PC-3 (cell line): ENCODE data around the gene PEX13. TPM values are rescaled to one million over a fixed set of nuclear protein-coding genes. Genes with fewer than 3 reads are reported as not detected.

ENCODE experiments used
- ATAC-seq: fragments of 200-7000 bp; cut with Tn5 transposase; 2 replicates; pipeline ENCODE4 v1.9.1; 2020; ENCODE audit warnings: mild to moderate bottlenecking, moderate library complexity
- BruUV-seq: library from RNA; stranded (reverse); fragments of 400-500 nt; replicated peaks from 2 replicates; lab custom pipeline; 2021; lab: Mats Ljungman, UMichigan
- CTCF ChIA-PET: fragments of 300-600 bp; sonication (Branson Sonifier 250); formaldehyde crosslinking; loops from one replicate; lab custom pipeline; 2022; ENCODE audit warnings: antibody characterized with exemption; lab: Charles Lee
- POLR2A ChIA-PET: fragments of 300-600 bp; sonication (Branson Sonifier 250); formaldehyde crosslinking; loops from one replicate; lab custom pipeline; 2022; ENCODE audit warnings: antibody characterized with exemption; ENCODE audit not compliant: unreplicated experiment; lab: Charles Lee
- DNase-seq: peaks from one replicate; pipeline ENCODE4 v3.0.0-alpha.2; 2015
- H2AFZ ChIP-seq: fragments of 300-600 bp; sonication (generic); 2 replicates; pipeline ENCODE4 v1.6.0; 2016; ENCODE audit warnings: antibody characterized with exemption, low read length
- H3F3A ChIP-seq: fragments of 300-600 bp; sonication (generic); one replicate; pipeline ENCODE4 v1.6.0; 2017; ENCODE audit warnings: antibody characterized with exemption, low read length, control low read depth, mild to moderate bottlenecking; ENCODE audit not compliant: unreplicated experiment
- H3K27ac ChIP-seq: fragments of 300-600 bp; sonication (generic); 2 replicates; pipeline ENCODE4 v1.5.1; 2016; ENCODE audit warnings: mild to moderate bottlenecking, low read length
- H3K27me3 ChIP-seq: fragments of 300-600 bp; sonication (generic); 2 replicates; pipeline ENCODE4 v1.6.1; 2016; ENCODE audit warnings: low read length, mixed read lengths
- H3K36me3 ChIP-seq: fragments of 300-600 bp; sonication (generic); 2 replicates; pipeline ENCODE4 v1.6.1; 2016; ENCODE audit warnings: low read depth, mixed run types, low read length, mixed read lengths
- H3K4me1 ChIP-seq: fragments of 300-600 bp; sonication (generic); 2 replicates; pipeline ENCODE4 v1.5.1; 2016; ENCODE audit warnings: low read length; ENCODE audit not compliant: insufficient read depth
- H3K4me2 ChIP-seq: fragments of 300-600 bp; sonication (generic); 2 replicates; pipeline ENCODE4 v1.6.0; 2016; ENCODE audit warnings: low read length
- H3K4me3 ChIP-seq: fragments of 300-600 bp; sonication (generic); 2 replicates; pipeline ENCODE4 v1.5.1; 2016; ENCODE audit warnings: mild to moderate bottlenecking, low read length, mixed read lengths
- H3K79me2 ChIP-seq: fragments of 300-600 bp; sonication (generic); 2 replicates; pipeline ENCODE4 v1.6.1; 2017; ENCODE audit warnings: low read length, mixed read lengths
- H3K9ac ChIP-seq: fragments of 300-600 bp; sonication (generic); 2 replicates; pipeline ENCODE4 v1.6.0; 2016; ENCODE audit warnings: mild to moderate bottlenecking, low read length
- H3K9me2 ChIP-seq: fragments of 300-600 bp; sonication (generic); replicated peaks from 2 replicates; pipeline ENCODE4 v1.6.1; 2016; ENCODE audit warnings: mixed run types, low read length, mixed read lengths
- H3K9me3 ChIP-seq: fragments of 300-600 bp; sonication (generic); 2 replicates; pipeline ENCODE4 v1.6.1; 2016; ENCODE audit warnings: low read length, mixed read lengths
- H4K20me1 ChIP-seq: fragments of 300-600 bp; sonication (generic); 2 replicates; pipeline ENCODE4 v1.6.1; 2016; ENCODE audit warnings: low read length, mixed read lengths
- EZH2 ChIP-seq: fragments of 300-600 bp; sonication (generic); IDR thresholded peaks from one replicate; pipeline ENCODE4 v1.6.1; 2017; ENCODE audit warnings: antibody characterized with exemption, mild to moderate bottlenecking, low read length; ENCODE audit not compliant: unreplicated experiment
- EZH2phosphoT487 ChIP-seq: fragments of 300-600 bp; sonication (generic); IDR thresholded peaks from 2 replicates; pipeline ENCODE4 v1.6.1; 2018; ENCODE audit warnings: mild to moderate bottlenecking, antibody characterized with exemption, low read length, borderline replicate concordance
- intact Hi-C: fragments of 100-400 bp; cut with micrococcal nuclease; formaldehyde crosslinking; loops from 2 replicates; pipeline ENCODE4 v1.9.0; 2023
- total RNA-seq: library from RNA; depleted of rRNA; stranded (reverse); fragments of >200 nt; gene quantifications from 2 replicates; pipeline ENCODE4 v1.2.3, GENCODE V29; 2014
- TF ChIP-seq, protein P1 (sequence below): fragments of 300-600 bp; sonication (generic); conservative IDR thresholded peaks from 2 replicates; pipeline ENCODE4 v1.5.1; 2017; ENCODE audit warnings: antibody characterized with exemption, low read depth, mild to moderate bottlenecking, low read length

The PEX13 gene
- total RNA-seq, 1 experiment from 2014 or later, result 37.7 TPM

GRCh38 chr2:60973705-60974104 is 43.8 kb upstream of the PEX13 start:
- no peaks in the 10 kb centered on the region for H3K4me1 ChIP-seq
- TF ChIP-seq EZH2 (no peak), EZH2phosphoT487 (no peak)
- TF ChIP-seq, protein P1, sequence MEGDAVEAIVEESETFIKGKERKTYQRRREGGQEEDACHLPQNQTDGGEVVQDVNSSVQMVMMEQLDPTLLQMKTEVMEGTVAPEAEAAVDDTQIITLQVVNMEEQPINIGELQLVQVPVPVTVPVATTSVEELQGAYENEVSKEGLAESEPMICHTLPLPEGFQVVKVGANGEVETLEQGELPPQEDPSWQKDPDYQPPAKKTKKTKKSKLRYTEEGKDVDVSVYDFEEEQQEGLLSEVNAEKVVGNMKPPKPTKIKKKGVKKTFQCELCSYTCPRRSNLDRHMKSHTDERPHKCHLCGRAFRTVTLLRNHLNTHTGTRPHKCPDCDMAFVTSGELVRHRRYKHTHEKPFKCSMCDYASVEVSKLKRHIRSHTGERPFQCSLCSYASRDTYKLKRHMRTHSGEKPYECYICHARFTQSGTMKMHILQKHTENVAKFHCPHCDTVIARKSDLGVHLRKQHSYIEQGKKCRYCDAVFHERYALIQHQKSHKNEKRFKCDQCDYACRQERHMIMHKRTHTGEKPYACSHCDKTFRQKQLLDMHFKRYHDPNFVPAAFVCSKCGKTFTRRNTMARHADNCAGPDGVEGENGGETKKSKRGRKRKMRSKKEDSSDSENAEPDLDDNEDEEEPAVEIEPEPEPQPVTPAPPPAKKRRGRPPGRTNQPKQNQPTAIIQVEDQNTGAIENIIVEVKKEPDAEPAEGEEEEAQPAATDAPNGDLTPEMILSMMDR, result no peak
- no peak overlapping the region for H3K4me2 ChIP-seq
- H3F3A ChIP-seq, result no peaks in the 10 kb centered on the region
- H3K9me2 ChIP-seq, result no peaks in the 10 kb centered on the region
- no peaks in the 10 kb centered on the region for H3K9me3 ChIP-seq
- BruUV-seq, result no TSS peak
- H3K9ac ChIP-seq, result no peak overlapping the region
- CTCF ChIA-PET, result no interaction called here
- no peak overlapping the region for H2AFZ ChIP-seq
- no peaks in the 10 kb centered on the region for H3K27me3 ChIP-seq
- POLR2A ChIA-PET, result no interaction called here
- H3K36me3 ChIP-seq, result no peaks in the 10 kb centered on the region
- no peaks in the 10 kb centered on the region for H4K20me1 ChIP-seq
- H3K4me3 ChIP-seq, result no peak overlapping the region
- intact Hi-C loops, result no loop called here
- H3K79me2 ChIP-seq, result no peaks in the 10 kb centered on the region
- no peak overlapping the region for H3K27ac ChIP-seq
- ATAC-seq (no peak), DNase-seq (no peak)

DNA sequence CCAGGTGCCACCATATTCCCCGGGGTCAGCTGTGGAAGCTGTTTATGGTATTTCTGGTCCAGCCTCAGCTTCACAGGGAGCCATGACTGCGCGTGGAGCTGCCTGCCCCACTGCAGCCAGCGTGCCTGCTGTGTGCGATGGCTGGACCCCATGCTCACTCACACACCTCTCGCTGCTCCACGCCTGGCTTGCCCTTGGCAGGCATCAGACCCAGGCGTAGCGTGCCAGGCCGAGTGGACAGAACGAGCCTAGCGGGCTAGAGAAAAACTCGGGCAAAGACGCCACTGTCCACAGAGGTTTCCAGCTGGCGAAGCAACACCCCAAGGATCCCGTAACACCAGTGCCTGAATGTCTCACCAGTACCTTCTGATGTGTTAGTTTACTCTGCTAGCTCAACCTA is 42.9 kb upstream of the PEX13 start:
- TF ChIP-seq EZH2, result no peak
- POLR2A ChIA-PET, result no interaction called here
- H3K27me3 ChIP-seq, result no peaks in the 10 kb centered on the region
- H3K4me2 ChIP-seq, result no peak overlapping the region
- H3F3A ChIP-seq, result no peaks in the 10 kb centered on the region
- no peak overlapping the region for H3K9ac ChIP-seq
- CTCF ChIA-PET, result no interaction called here
- H3K79me2 ChIP-seq, result no peaks in the 10 kb centered on the region
- no peaks in the 10 kb centered on the region for H4K20me1 ChIP-seq
- intact Hi-C loops, result no loop called here
- H2AFZ ChIP-seq, result no peak overlapping the region
- H3K36me3 ChIP-seq, result no peaks in the 10 kb centered on the region
- H3K9me3 ChIP-seq, result no peaks in the 10 kb centered on the region
- no peak for ATAC-seq
- DNase-seq, result no peak
- H3K4me1 ChIP-seq, result no peaks in the 10 kb centered on the region
- no TSS peak for BruUV-seq
- H3K4me3 ChIP-seq, result no peak overlapping the region
- H3K9me2 ChIP-seq, result no peaks in the 10 kb centered on the region
- H3K27ac ChIP-seq, result no peak overlapping the region

GRCh38 chr2:60976256-60976850 is 41.2 kb upstream of the PEX13 start:
- no TSS peak for BruUV-seq
- Histone ChIP-seq H4K20me1 (no peaks in the 10 kb centered on the region), H3F3A (no peaks in the 10 kb centered on the region), H2AFZ (no peak overlapping the region), H3K9me3 (no peaks in the 10 kb centered on the region), H3K36me3 (no peaks in the 10 kb centered on the region), H3K9me2 (no peaks in the 10 kb centered on the region), H3K4me2 (no peak overlapping the region), H3K27ac (no peak overlapping the region), H3K4me1 (no peaks in the 10 kb centered on the region), H3K9ac (no peak overlapping the region), H3K79me2 (no peaks in the 10 kb centered on the region), H3K27me3 (no peaks in the 10 kb centered on the region), H3K4me3 (no peak overlapping the region)
- intact Hi-C loops, result no loop called here
- CTCF ChIA-PET, result no interaction called here
- DNase-seq (no peak), ATAC-seq (no peak)
- POLR2A ChIA-PET, result no interaction called here
- TF ChIP-seq EZH2 (no peak), EZH2phosphoT487 (no peak)
- TF ChIP-seq, protein P1, result no peak
